ENCODE data around the gene TMEM89.

Gene TMEM89

GRCh38 chr3:48591886-48592518, 29.6 kb downstream of the TMEM89 start:
- DNase-seq (ENCODE audit: low read depth in 1 of 2, low spot score in 1 of 2) = no peak

GRCh38 chr3:48591436-48591835, 30.1 kb downstream of the TMEM89 start:
- DNase-seq (ENCODE audit: low read depth in 1 of 2, low spot score in 1 of 2) = no peak

- no peak for DNase-seq (ENCODE audit: low read depth in 1 of 2, low spot score in 1 of 2)
Measured at GRCh38 chr3:48588230-48588629, 33.3 kb downstream of the TMEM89 start.

- no peak for DNase-seq (ENCODE audit: low read depth in 1 of 2, low spot score in 1 of 2)
Measured at GRCh38 chr3:48587686-48588085, 33.9 kb downstream of the TMEM89 start.

GRCh38 chr3:48585411-48585810, 36.2 kb downstream of the TMEM89 start:
- DNase-seq (ENCODE audit: low read depth in 1 of 2, low spot score in 1 of 2) = no peak

GRCh38 chr3:48584836-48585235, 36.7 kb downstream of the TMEM89 start:
- no peak for DNase-seq (ENCODE audit: low read depth in 1 of 2, low spot score in 1 of 2)

GRCh38 chr3:48581621-48582481, 39.7 kb downstream of the TMEM89 start:
- DNase-seq (ENCODE audit: low read depth in 1 of 2, low spot score in 1 of 2) = no peak

- no peak for DNase-seq (ENCODE audit: low read depth in 1 of 2, low spot score in 1 of 2)
Measured at GRCh38 chr3:48576647-48577046, 44.9 kb downstream of the TMEM89 start.

GRCh38 chr3:48575366-48575765, 46.2 kb downstream of the TMEM89 start:
- DNase-seq (ENCODE audit: low read depth in 1 of 2, low spot score in 1 of 2) = no peak

- DNase-seq (ENCODE audit: low read depth in 1 of 2, low spot score in 1 of 2) = no peak
Measured at GRCh38 chr3:48573973-48574585, 47.5 kb downstream of the TMEM89 start.

GRCh38 chr3:48572517-48572916, 49.1 kb downstream of the TMEM89 start:
- DNase-seq (ENCODE audit: low read depth in 1 of 2, low spot score in 1 of 2) = no peak

GRCh38 chr3:48571938-48572337, 49.6 kb downstream of the TMEM89 start:
- DNase-seq (ENCODE audit: low read depth in 1 of 2, low spot score in 1 of 2) = no peak
